ENCODE data around the gene ABL2. TPM values are rescaled to one million over a fixed set of nuclear protein-coding genes. Genes with fewer than 3 reads are reported as not detected.
A peak's percentile ranks its signal among the peaks of the same experiment; 100 is the strongest.

Gene ABL2
- total RNA-seq, 1 experiment from 2014 or later = 27.9 TPM

GRCh38 chr1:179124873-179125272 is 104.6 kb downstream of the ABL2 start:
- H3K4me3 ChIP-seq (ENCODE audit: low read depth, low read length, poor library complexity, severe bottlenecking) = no peak overlapping the region
- POLR2A ChIA-PET (ENCODE audit: low non-redundant PET) = no interaction called here
- H3K36me3 ChIP-seq (ENCODE audit: insufficient read depth, low read length, poor library complexity, severe bottlenecking) = peaks cover 4% of the 10 kb centered on the region
- no peak for TF ChIP-seq CTCF (conservative IDR thresholded peaks at IDR 0.05; ENCODE audit: low read depth, low read length)
- no peak for TF ChIP-seq EZH2 (IDR thresholded peaks at IDR 0.05; ENCODE audit: borderline replicate concordance, low read depth, low read length, poor library complexity, severe bottlenecking)
- CTCF ChIA-PET = no interaction called here
- intact Hi-C loops (cut with micrococcal nuclease; ENCODE audit: unreplicated experiment) = loop anchor here (5.0 kb wide), 2 partner anchors 52 to 242 kb away; partner anchors contain the start of gene AXDND1
- H3K9me3 ChIP-seq (ENCODE audit: low read depth, low read length, poor library complexity, severe bottlenecking) = no peaks in the 10 kb centered on the region
- DNase-seq (ENCODE audit: low spot score) = no peak
- H3K4me1 ChIP-seq (ENCODE audit: insufficient read depth, low read length, poor library complexity, severe bottlenecking) = no peaks in the 10 kb centered on the region
- no TSS peak for BruUV-seq (replicated peaks)
- H3K27ac ChIP-seq (ENCODE audit: low read depth, low read length, poor library complexity, severe bottlenecking) = no peak overlapping the region
- H3K27me3 ChIP-seq (replicated peaks; ENCODE audit: insufficient read depth, low read depth, low read length, poor library complexity) = no peaks in the 10 kb centered on the region

GRCh38 chr1:179121159-179121938 is 108.1 kb downstream of the ABL2 start:
- no peaks in the 10 kb centered on the region for H3K27me3 ChIP-seq (replicated peaks; ENCODE audit: insufficient read depth, low read depth, low read length, poor library complexity)
- no peak overlapping the region for H3K27ac ChIP-seq (ENCODE audit: low read depth, low read length, poor library complexity, severe bottlenecking)
- DNase-seq (ENCODE audit: low spot score) = peak; percentile 68
- TF ChIP-seq CTCF (conservative IDR thresholded peaks at IDR 0.05; ENCODE audit: low read depth, low read length) (peak; percentile 76), EZH2 (IDR thresholded peaks at IDR 0.05; ENCODE audit: borderline replicate concordance, low read depth, low read length, poor library complexity, severe bottlenecking) (no peak)
- POLR2A ChIA-PET (ENCODE audit: low non-redundant PET) = no interaction called here
- H3K4me3 ChIP-seq (ENCODE audit: low read depth, low read length, poor library complexity, severe bottlenecking) = no peak overlapping the region
- CTCF ChIA-PET = interaction anchor here (0.6 to 1.2 kb wide), 5 partner anchors 31 to 222 kb away, joined by 3 to 4 read pairs (median 4); no protein-coding TSS in a partner anchor
- no TSS peak for BruUV-seq (replicated peaks)
- H3K4me1 ChIP-seq (ENCODE audit: insufficient read depth, low read length, poor library complexity, severe bottlenecking) = no peaks in the 10 kb centered on the region
- H3K36me3 ChIP-seq (ENCODE audit: insufficient read depth, low read length, poor library complexity, severe bottlenecking) = peaks cover 26% of the 10 kb centered on the region
- intact Hi-C loops (cut with micrococcal nuclease; ENCODE audit: unreplicated experiment) = loop anchor here (2.0 to 5.0 kb wide), 3 partner anchors 73 to 246 kb away; partner anchors contain the start of genes AXDND1 and SOAT1
- no peaks in the 10 kb centered on the region for H3K9me3 ChIP-seq (ENCODE audit: low read depth, low read length, poor library complexity, severe bottlenecking)

- BruUV-seq (replicated peaks) = no TSS peak
- no peak for DNase-seq (ENCODE audit: low spot score)
- Histone ChIP-seq H3K27me3 (replicated peaks; ENCODE audit: insufficient read depth, low read depth, low read length, poor library complexity) (no peaks in the 10 kb centered on the region), H3K27ac (ENCODE audit: low read depth, low read length, poor library complexity, severe bottlenecking) (no peak overlapping the region), H3K4me3 (ENCODE audit: low read depth, low read length, poor library complexity, severe bottlenecking) (no peak overlapping the region), H3K4me1 (ENCODE audit: insufficient read depth, low read length, poor library complexity, severe bottlenecking) (no peaks in the 10 kb centered on the region), H3K9me3 (ENCODE audit: low read depth, low read length, poor library complexity, severe bottlenecking) (no peaks in the 10 kb centered on the region), H3K36me3 (ENCODE audit: insufficient read depth, low read length, poor library complexity, severe bottlenecking) (peaks cover 26% of the 10 kb centered on the region)
- POLR2A ChIA-PET (ENCODE audit: low non-redundant PET) = no interaction called here
- CTCF ChIA-PET = interaction anchor here (1.2 kb wide), 1 partner anchor 55 kb away, joined by 4 read pairs; no protein-coding TSS in a partner anchor
- intact Hi-C loops (cut with micrococcal nuclease; ENCODE audit: unreplicated experiment) = loop anchor here (2.0 to 5.0 kb wide), 3 partner anchors 74 to 247 kb away; partner anchors contain the start of genes AXDND1 and SOAT1
- TF ChIP-seq CTCF (conservative IDR thresholded peaks at IDR 0.05; ENCODE audit: low read depth, low read length) = no peak
- no peak for TF ChIP-seq EZH2 (IDR thresholded peaks at IDR 0.05; ENCODE audit: borderline replicate concordance, low read depth, low read length, poor library complexity, severe bottlenecking)
Measured at GRCh38 chr1:179120736-179121135, 108.7 kb downstream of the ABL2 start.

Measured in A673 (cell line).